Gastroesophageal sphincter (tissue), 3 donors: Measurements from ENCODE around the gene COX10.

Experiments used
- CTCF ChIP-seq, 4 experiments: fragments of 200-600 bp in 2 of 4; fragments of 450-650 bp in 2 of 4; sonication (generic) in 1 of 4; IDR thresholded peaks; one replicate each; pipeline ENCODE4 v1.5.1; 2017 to 2019; ENCODE audit warnings: antibody characterized with exemption in 4 of 4, mild to moderate bottlenecking in 2 of 4, moderate library complexity in 2 of 4
- EP300 ChIP-seq: sonication (generic); formaldehyde crosslinking; IDR thresholded peaks from one replicate; pipeline ENCODE4 v1.6.1; 2017; ENCODE audit warnings: antibody characterized with exemption, mild to moderate bottlenecking
- POLR2A ChIP-seq, 2 donors: fragments of 450-650 bp; IDR thresholded peaks; one replicate each; pipeline ENCODE4 v1.6.1; 2017; ENCODE audit warnings: antibody characterized with exemption in 2 of 2, mild to moderate bottlenecking in 2 of 2, moderate library complexity in 1 of 2
- POLR2AphosphoS5 ChIP-seq: sonication (generic); formaldehyde crosslinking; IDR thresholded peaks from one replicate; pipeline ENCODE4 v1.6.1; 2017; ENCODE audit warnings: antibody characterized with exemption

GRCh38 chr17:14046978-14047377 is 22.3 kb upstream of the COX10 start:
- TF ChIP-seq CTCF (IDR thresholded peaks at IDR 0.05) (no peak), POLR2A (IDR thresholded peaks at IDR 0.05) (no peak), POLR2AphosphoS5 (no peak), EP300 (no peak)
